Fibroblast of skin of scalp (primary cell): ENCODE measurements around the gene SMIM31.

Experiments
- DNase-seq: peaks from one replicate; pipeline ENCODE4 v3.0.0-alpha.2; 2013

SMIM31 gene

GRCh38 chr4:164789047-164789446 lies 35.1 kb downstream of the SMIM31 start:
- no peak for DNase-seq

- no peak for DNase-seq
Measured at GRCh38 chr4:164790249-164790648, 36.3 kb downstream of the SMIM31 start.

DNA sequence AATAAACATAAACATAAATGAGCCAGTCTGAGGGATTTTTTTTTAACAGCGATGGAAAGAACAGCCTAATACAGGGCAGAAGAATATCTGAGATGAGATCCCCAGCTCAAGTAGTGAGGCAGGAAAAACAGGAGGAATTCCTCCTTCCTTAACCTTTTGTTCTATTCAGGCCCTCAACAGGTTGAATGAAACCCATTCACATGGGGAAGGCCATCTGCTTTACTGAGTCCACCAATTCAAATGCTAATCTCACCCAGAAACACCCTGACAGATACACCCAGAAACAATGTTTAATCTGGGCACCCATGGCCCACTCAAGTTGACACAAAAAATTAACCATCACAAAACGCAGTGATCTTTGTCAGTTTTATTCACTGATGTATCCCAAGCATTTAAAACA lies 45.5 kb downstream of the SMIM31 start:
- DNase-seq = no peak

GRCh38 chr4:164800786-164801185 lies 46.9 kb downstream of the SMIM31 start:
- no peak for DNase-seq

DNA sequence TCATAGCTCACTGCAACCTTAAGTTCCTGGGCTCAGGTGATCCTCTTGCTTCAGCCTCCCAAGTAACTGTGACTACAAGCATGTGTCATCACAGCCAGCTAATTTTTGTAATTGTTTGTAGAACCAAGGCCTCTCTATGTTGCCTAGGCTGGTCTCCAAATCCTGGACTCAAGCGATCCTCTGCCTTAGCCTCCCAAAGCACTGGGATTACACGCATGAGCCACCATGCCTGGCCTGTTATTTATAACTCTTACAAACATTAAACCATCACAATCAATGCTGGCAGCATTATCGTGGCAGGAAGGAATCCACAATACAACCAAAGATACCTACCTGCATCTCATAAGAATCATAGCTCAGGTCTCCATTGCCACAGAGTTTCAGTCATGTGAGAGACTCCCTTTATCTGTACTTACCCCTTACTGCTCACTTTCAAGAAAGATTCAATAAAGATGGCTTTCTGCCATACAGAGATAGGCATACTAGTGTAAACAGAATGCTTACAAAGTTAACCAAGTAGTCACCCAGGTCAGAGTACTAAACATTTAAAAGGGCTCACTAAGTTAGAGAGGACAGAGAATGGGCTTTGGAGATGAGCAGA lies 48.5 kb downstream of the SMIM31 start:
- DNase-seq = no peak

DNA sequence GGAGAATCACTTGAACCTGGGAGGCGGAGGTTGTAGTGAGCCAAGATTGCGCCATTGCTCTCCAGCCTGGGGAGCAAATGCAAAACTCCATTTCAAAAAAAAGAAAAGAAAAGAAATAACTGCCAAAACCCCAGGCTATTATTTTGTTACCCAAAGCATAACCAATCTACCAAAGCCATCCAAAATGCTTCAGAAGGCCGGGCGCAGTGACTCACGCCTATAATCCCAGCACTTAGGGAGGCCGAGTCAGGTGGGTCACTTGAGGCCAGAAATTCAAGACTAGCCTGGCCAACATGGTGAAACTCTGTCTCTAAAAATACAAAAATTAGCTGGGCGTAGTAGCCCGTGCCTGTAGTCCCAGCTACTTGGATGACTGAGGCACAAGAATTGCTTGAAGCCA lies 49.8 kb downstream of the SMIM31 start:
- no peak for DNase-seq

- DNase-seq = peak; percentile 66
Measured at GRCh38 chr4:164807611-164808010, 53.7 kb downstream of the SMIM31 start.

GRCh38 chr4:164813554-164813953 lies 59.6 kb downstream of the SMIM31 start:
- no peak for DNase-seq

GRCh38 chr4:164815711-164816110 lies 61.8 kb downstream of the SMIM31 start:
- no peak for DNase-seq

- no peak for DNase-seq
Measured at GRCh38 chr4:164819366-164819765, 65.4 kb downstream of the SMIM31 start.

- DNase-seq = no peak
Measured at GRCh38 chr4:164821711-164822110, 67.8 kb downstream of the SMIM31 start.

GRCh38 chr4:164824581-164824980 lies 70.7 kb downstream of the SMIM31 start:
- no peak for DNase-seq

DNA sequence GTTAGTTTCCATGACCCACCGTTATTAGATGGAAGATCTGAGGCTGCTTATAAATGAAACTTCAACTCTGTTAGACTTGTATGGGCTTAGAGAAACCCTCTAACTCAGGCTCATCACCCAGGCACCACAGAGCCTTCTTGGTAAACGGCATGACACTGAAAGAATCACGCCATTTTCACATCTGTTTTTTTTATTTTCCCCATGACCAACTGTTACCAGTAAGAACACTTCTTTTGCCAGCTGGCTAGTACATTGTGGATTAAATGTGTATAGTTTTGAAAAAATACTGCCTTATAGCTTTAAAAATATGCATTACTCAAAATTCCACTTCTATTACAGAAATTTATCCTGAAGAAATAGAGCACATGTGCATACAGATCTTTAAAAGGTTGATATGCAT lies 75.0 kb downstream of the SMIM31 start:
- DNase-seq = no peak

- DNase-seq = no peak
Measured at GRCh38 chr4:164846566-164846965, 92.6 kb downstream of the SMIM31 start.

- no peak for DNase-seq
Measured at GRCh38 chr4:164847016-164847415, 93.1 kb downstream of the SMIM31 start.

GRCh38 chr4:164847967-164848649 lies 94.2 kb downstream of the SMIM31 start:
- DNase-seq = no peak
